PC-3 (cell line): ENCODE results near the gene CHD5.

ENCODE experiments used
- EZH2 ChIP-seq: fragments of 300-600 bp; sonication (generic); IDR thresholded peaks from one replicate; pipeline ENCODE4 v1.6.1; 2017; ENCODE audit warnings: antibody characterized with exemption, mild to moderate bottlenecking, low read length; ENCODE audit not compliant: unreplicated experiment
- TF ChIP-seq, protein P1 (sequence below): fragments of 300-600 bp; sonication (generic); conservative IDR thresholded peaks from 2 replicates; pipeline ENCODE4 v1.5.1; 2017; ENCODE audit warnings: antibody characterized with exemption, low read depth, mild to moderate bottlenecking, low read length

DNA sequence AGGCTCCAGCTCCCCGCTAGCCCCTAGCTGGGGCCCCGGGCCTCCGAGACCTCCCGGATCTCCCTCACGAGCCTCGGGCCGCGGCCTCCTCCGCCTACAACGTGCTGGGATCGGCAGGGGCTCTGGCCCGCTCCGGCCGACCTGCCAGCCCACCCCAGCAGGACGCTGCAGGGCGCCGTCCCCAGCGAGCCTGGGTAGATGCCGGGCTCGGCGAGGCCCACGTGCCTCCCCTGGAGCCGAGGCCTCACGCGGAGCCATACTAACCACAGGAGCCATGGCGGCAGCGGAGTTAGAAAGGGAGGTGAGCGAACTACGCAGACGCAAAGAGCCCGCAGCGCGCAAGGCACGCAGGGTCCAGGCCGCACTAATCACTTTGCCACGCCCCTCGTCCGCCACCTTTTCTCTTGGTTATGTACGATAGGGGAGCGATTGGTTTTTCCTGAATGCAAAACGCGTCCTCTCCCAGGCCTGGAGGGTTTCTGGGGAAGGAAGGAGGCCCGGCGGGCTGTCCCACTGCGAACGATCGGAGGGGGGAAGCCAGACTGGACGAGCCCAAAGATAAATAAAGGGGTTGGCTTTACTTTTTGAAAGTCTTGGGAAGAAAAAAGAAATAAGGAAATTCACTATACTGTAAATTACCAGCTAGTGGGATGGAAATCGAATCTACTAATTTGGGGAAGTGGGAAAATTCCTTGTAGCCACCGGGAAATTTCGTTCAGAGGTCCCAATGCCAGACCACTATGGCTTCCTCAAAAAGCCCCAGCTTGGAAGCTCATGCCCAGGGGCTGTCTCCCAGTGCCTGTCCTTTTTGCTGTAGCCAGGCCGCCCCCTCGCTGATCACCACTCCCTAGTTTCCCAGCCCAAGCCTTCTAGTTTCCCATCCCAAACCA is 19.4 kb upstream of the CHD5 start, which contains the start of gene RPL22:
- TF ChIP-seq, protein P1, sequence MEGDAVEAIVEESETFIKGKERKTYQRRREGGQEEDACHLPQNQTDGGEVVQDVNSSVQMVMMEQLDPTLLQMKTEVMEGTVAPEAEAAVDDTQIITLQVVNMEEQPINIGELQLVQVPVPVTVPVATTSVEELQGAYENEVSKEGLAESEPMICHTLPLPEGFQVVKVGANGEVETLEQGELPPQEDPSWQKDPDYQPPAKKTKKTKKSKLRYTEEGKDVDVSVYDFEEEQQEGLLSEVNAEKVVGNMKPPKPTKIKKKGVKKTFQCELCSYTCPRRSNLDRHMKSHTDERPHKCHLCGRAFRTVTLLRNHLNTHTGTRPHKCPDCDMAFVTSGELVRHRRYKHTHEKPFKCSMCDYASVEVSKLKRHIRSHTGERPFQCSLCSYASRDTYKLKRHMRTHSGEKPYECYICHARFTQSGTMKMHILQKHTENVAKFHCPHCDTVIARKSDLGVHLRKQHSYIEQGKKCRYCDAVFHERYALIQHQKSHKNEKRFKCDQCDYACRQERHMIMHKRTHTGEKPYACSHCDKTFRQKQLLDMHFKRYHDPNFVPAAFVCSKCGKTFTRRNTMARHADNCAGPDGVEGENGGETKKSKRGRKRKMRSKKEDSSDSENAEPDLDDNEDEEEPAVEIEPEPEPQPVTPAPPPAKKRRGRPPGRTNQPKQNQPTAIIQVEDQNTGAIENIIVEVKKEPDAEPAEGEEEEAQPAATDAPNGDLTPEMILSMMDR: no peak
- TF ChIP-seq EZH2: no peak
